ENCODE data around the gene UBXN11.
A peak's percentile ranks its signal among the peaks of the same experiment; 100 is the strongest.

Gene UBXN11

GRCh38 chr1:26285366-26286063, 20.9 kb downstream of the UBXN11 start:
- DNase-seq (ENCODE audit: low spot score): peak; percentile 16

DNA sequence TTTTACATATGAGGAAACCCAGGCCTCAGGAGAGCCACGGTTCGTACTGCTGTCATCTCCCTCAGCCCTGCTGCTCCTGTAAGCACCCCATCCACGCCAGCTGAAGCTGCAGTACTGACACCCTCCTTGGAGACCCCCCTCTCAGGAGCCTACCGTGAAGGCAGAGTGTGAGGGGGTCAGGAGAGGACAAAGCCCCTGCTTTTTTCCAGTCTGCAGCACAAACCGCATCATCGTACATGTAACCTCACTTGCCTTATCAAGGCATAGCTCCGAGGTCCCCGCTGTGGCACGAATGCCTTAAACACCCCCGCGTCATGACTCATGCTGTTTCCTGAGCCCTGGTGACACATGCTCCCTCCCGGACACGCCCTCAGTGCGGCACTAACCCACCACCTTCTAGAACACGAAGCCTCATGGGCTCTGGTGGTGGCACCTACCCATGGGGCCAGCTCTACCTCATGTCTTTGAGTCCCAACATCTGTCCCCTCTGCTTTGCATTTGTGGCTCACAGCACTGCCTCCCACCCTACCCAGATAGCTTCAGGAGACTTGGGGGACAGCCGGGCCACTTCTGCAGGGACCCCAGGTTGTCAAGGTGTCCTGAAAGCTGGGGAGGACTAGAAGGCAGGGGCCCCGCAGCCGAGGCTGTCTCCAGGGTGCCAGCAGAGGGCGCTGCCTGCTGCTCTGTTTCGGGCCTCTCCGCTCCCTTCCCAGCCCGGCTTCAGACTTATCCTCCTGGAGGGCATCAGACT, 21.7 kb downstream of the UBXN11 start:
- DNase-seq (ENCODE audit: low spot score): no peak

DNA sequence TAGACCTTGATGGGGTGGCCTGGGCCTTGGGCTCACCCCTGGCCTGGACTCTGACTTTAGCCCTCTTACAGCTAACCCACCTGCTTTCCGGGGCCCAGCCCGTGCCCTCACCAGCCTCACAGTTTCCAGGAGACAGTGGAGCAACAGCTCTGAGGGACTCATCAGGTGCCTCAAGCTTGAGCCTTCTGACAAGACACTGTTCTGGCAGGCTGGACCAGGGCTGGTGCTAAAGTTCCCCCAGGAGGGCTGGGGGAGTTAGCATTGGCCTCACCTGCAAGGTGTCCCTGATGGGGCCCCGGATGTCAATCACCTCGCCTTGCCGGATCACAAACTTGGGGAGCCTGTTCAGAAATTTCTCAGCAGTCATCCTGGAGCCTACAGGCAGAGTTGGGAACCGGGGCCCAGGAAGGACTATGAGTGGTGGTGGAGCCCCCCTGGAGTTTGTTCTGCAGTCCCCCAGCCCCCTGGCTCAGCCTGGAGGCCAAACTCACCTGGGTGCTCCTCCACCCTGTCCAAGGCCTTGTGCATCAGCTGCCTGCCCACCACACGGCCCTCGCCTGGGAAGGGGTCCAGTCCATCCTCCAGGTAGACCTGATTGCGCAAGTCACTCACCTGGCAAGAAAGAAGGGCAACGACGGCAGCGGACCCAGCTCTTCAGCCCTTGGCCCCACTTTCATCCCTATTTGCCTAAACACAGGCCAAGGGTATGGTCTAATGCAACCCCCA, 22.4 kb downstream of the UBXN11 start:
- DNase-seq (ENCODE audit: low spot score): no peak

DNA sequence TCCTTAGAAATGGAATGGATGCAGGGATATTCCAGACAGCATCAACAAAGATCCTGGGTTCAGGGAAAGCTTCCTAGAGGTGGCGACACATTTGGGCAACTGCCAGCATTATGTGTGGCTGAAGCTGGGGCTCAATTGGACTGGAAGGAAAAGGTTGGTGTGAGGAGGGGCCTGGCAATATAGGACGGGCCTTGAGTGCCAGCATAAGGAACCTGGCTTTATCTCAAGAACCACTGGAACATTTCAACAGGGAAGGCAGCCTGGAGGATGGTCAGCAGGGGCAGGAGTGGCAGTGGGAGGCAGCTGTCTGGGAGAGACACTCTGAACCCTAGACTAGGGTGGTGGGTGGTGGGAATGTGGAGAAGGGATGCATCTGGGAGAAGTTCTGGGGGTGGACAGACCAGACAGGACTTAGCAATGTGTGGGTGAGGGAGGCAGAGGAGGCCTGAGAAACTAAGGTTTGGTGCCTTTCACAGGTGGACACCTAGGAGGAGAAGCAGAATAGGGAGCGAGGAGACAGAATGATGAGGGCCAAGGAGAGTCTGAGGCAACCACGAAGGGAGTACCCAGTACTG, 23.1 kb downstream of the UBXN11 start:
- DNase-seq (ENCODE audit: low spot score): no peak

DNA sequence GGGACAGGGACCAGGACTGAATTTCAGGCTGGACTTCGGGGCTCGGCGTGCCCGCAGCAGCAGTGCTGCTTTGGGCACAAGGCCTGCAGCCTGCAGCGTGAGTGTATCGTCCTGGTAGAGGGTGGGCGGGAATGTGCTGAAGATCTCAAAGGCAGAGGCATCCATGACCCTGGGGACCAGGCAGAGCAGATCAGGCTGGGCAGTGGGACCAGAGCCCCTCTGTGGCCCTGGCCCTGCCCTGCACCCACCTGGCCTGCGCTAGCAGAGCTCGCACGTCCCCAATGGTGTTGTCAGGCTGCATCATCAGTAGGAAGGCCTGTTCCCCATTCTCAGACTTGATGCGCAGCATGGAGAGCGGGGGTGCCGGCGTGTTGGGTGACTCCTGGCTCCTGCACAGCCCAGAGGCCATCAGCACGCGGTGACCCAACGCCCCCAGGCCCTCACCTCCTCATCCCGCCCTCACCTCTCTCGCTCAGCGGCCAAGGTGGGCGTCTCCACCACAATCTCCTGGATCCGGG, 24.0 kb downstream of the UBXN11 start:
- DNase-seq (ENCODE audit: low spot score): no peak

- no peak for DNase-seq (ENCODE audit: low spot score)
Measured at GRCh38 chr1:26281971-26282370, 24.5 kb downstream of the UBXN11 start.

DNA sequence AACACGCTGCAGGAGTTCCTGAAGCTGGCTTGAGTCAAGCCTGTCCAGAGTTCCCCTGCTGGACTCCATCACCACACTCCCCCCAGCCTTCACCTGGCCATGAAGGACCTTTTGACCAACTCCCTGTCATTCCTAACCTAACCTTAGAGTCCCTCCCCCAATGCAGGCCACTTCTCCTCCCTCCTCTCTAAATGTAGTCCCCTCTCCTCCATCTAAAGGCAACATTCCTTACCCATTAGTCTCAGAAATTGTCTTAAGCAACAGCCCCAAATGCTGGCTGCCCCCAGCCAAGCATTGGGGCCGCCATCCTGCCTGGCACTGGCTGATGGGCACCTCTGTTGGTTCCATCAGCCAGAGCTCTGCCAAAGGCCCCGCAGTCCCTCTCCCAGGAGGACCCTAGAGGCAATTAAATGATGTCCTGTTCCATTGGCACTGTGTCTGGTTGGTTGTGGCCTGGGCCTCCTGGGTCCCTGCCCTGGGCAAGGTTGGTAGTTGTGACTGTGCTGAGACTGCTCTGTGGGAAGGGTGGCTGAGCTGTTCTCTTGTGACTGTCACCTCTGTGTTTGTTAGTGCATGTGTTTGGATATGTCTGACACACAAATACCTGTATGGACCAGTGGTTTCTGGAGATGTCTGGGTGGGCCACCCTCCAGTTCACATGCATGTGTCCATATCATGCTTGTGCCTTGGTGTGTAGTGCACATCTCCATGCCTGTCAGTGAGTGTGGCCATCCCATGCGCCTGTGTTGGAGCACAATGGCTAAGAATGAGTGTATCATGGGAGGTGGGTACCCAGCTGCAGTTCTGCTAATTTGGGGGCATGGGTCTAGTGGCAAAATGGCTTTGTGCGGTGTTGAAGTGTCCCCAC, 25.1 kb downstream of the UBXN11 start:
- DNase-seq (ENCODE audit: low spot score): no peak

DNA sequence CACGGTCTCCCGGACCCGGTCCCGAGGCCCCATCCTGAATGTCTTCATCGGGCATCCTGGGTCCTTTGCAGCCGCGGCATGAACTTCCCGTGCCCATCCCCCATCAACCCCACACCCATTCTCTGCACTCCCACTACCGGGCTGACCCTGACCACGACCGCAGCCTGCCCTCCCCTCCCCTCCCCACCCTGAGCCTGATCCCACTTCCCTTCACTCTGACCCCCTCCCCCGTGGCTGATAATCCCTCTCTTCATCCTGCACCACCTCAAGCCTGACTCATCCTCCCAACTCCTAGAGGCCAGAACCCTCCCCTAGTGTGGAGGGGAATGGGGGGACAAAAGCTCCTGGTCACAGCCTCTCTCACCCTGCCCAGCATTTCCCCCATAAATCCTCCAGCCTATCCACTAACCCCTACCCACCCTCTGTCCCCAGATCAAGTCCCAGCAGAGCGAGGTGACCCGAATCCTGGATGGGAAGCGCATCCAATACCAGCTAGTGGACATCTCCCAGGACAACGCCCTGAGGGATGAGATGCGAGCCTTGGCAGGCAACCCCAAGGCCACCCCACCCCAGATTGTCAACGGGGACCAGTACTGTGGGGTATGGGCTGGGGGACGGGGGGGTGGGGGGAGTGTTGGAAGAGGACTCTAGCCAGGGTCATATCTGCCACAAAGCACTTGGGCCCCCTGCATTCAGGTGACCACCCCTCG, 25.9 kb downstream of the UBXN11 start:
- DNase-seq (ENCODE audit: low spot score): no peak

DNA sequence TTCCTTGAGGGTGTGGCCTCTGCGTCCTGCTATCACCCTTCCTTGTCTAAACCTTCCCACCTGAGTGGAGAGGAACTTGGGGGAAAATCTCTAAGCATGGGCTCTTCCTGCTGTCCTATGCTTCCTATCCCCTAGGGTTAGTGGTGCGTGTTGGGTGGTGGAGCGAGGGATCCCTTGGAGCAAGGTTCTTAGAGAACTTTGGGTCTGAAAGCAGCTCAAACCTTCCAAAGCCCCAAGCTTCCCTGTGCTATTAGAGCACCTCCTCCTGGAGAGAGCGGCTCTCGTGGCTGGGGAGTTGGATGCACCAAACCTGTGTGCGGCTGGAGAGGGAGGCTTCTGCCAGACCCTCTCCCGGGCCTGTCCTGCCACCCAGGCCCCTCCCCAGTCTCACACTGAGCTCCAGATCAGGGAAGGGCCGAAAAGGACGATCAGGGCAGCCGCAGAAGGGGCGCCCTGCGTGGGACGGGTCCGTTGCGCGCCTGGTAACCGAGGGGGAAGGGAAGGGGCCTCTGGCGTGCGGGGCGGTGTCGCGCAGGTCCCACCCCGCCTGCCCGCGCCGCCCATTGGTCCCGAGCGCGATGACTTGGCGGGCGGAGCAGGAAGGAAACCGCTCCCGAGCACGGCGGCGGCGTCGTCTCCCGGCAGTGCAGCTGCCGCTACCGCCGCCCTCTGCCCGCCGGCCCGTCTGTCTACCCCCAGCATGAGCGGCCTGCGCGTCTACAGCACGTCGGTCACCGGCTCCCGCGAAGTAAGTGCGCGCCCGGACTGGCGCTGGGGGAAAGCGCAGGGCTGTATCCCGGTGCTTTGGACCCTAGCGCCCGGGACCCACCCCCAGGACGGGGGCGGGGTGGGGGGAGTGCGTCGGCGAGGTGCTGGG, 26.7 kb downstream of the UBXN11 start, which contains the start of gene SH3BGRL3:
SH3BGRL3 (plus strand) TSS at position 631 of the 877 bp plus-strand sequence; CDS start at position 701, 70 bp downstream.
- DNase-seq (ENCODE audit: low spot score): peak; percentile 74

- no peak for DNase-seq (ENCODE audit: low spot score)
Measured at GRCh38 chr1:26278724-26279455, 27.5 kb downstream of the UBXN11 start.

DNA sequence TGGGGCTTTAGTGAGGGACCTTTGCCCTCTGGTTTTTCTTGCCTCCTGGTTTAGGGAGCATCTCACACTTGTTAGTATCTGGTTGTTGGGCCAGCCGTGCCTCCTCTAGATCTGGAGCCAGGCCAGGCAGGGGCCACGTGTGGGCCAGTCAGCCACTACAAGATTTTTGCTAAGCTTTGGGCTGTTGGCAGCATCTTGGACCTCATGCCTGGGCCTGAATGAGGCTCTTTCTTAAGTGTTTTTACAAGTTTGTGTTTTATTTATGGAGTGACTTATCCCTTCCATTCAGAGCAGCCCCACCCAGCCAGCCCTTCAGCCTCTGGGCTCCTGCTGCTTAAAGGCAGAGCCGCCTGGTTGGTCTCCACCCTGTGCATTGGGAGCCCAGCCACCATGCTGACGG, 28.1 kb downstream of the UBXN11 start:
- DNase-seq (ENCODE audit: low spot score): no peak

- no peak for DNase-seq (ENCODE audit: low spot score)
Measured at GRCh38 chr1:26277719-26278118, 28.7 kb downstream of the UBXN11 start.

DNA sequence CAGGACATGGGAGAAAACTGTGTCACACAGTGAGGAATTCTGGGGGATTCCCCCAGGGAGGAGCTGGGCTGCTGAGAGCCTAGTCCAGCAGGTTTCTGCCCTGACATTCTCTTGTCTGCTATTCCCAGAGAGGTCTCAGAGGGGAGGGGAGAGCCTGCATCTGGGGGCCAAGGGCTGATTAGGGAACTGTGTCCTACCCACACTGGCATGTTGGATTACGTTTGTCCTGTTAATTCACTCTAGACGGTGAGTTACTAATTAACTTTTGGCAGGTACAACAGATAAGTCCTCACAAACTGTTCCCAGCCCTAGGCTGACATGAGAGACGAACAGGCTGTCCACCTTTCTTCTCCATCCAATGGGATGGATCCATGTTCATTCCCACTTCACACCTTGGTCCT, 29.2 kb downstream of the UBXN11 start:
- no peak for DNase-seq (ENCODE audit: low spot score)

DNA sequence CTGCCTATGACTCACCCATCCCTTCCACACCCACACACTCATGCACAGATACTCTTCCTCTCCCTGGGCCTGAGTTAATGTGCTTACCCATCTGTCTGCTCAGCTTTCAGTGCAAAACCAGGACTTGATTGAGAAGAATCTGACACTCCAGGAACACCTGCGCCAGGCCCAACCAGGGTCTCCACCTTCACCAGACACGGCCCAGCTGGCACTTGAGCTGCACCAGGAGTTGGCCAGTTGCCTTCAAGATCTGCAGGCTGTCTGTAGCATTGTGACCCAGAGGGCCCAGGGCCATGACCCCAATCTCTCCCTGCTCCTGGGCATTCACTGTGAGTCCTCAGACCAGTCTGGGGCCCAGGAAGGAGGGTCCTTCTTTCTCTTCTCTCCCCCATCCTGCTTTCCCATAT, 30.0 kb downstream of the UBXN11 start:
- DNase-seq (ENCODE audit: low spot score): no peak

- DNase-seq (ENCODE audit: low spot score): peak; percentile 61
Measured at GRCh38 chr1:26275580-26276431, 30.6 kb downstream of the UBXN11 start.

DNA sequence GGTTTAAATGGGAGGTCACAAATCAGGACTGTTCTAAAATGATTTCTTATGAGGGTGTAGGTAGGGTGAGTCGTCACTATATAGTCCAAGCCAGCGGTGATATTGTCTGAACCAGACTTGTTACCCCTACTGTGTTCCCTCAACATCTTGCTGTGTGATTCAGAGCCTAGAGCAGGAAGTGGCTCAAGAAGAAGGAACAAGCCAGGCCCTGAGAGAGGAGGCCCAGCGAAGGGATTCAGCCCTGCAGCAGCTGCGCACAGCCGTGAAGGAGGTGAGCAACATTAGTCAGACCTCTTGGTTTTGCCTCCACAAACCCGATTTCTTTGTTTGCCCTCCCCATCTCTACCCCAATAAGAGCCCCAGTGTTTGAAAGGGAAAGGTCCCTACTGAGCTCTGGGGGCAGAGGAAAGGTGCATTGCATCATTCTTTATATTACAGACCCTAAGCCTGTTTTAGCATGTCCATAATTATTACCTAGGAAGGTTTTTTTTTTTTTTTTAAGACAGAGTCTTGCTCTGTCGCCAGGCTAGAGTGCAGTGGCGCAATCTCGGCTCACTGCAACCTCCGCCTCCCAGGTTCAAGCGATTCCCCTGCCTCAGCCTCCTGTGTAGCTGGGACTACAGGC, 31.5 kb downstream of the UBXN11 start:
- DNase-seq (ENCODE audit: low spot score): no peak

- no peak for DNase-seq (ENCODE audit: low spot score)
Measured at GRCh38 chr1:26269198-26269550, 37.3 kb downstream of the UBXN11 start.

Measured in SK-N-DZ (cell line).